ENCODE results near the gene FNDC8.

The FNDC8 gene

GRCh38 chr17:35135322-35135721 is 13.9 kb downstream of the FNDC8 start:
- H3F3A ChIP-seq (ENCODE audit: insufficient read depth) = 0 out of 2 replicates have a peak, but pooled peaks cover 3% of the 10 kb centered on the region
- peaks cover 2% of the 10 kb centered on the region; the same call in 1 of the 2 replicates for H3K36me3 ChIP-seq (ENCODE audit: low read length)
- H4K20me1 ChIP-seq (ENCODE audit: low read depth, low read length) = no peaks in the 10 kb centered on the region

GRCh38 chr17:35138218-35138617 is 16.8 kb downstream of the FNDC8 start:
- Histone ChIP-seq H3K9me2 (replicated peaks; ENCODE audit: insufficient read depth, low read length) (no peaks in the 10 kb centered on the region), H3K27me3 (ENCODE audit: low read length) (no peaks in the 10 kb centered on the region), H3K27ac (ENCODE audit: low read depth, low read length) (no peak overlapping the region), H2AFZ (ENCODE audit: low read depth, low read length, severe bottlenecking) (no peak overlapping the region), H3K4me2 (ENCODE audit: low read depth, low read length, poor library complexity, severe bottlenecking) (no peak overlapping the region), H3K79me2 (ENCODE audit: insufficient read depth, low read length) (peaks cover 23% of the 10 kb centered on the region), H3F3A (ENCODE audit: insufficient read depth) (0 out of 2 replicates have a peak, but pooled peaks cover 3% of the 10 kb centered on the region), H4K20me1 (ENCODE audit: low read depth, low read length) (no peaks in the 10 kb centered on the region), H3K4me3 (ENCODE audit: insufficient read depth, low read length, poor library complexity, severe bottlenecking) (no peak overlapping the region), H3K9me3 (ENCODE audit: insufficient read depth, low read length) (no peaks in the 10 kb centered on the region), H3K9ac (ENCODE audit: low read length) (no peak overlapping the region), H3K36me3 (ENCODE audit: low read length) (peaks cover 2% of the 10 kb centered on the region; the same call in 1 of the 2 replicates)
- TF ChIP-seq EZH2phosphoT487 (conservative IDR thresholded peaks at IDR 0.05; ENCODE audit: low read length) (no peak), CTCF (IDR thresholded peaks at IDR 0.05; ENCODE audit: insufficient read depth, low read length, poor library complexity, severe bottlenecking) (no peak)

More at GRCh38 chr17:35135322-35135721, 13.9 kb downstream of the FNDC8 start:
- H3K27me3 ChIP-seq (ENCODE audit: low read length) = no peaks in the 10 kb centered on the region
- no peak overlapping the region for H3K9ac ChIP-seq (ENCODE audit: low read length)
- no peak overlapping the region for H3K4me3 ChIP-seq (ENCODE audit: insufficient read depth, low read length, poor library complexity, severe bottlenecking)
- no peak overlapping the region for H3K4me2 ChIP-seq (ENCODE audit: low read depth, low read length, poor library complexity, severe bottlenecking)
- H3K27ac ChIP-seq (ENCODE audit: low read depth, low read length) = no peak overlapping the region
- H3K9me3 ChIP-seq (ENCODE audit: insufficient read depth, low read length) = no peaks in the 10 kb centered on the region
- H3K9me2 ChIP-seq (replicated peaks; ENCODE audit: insufficient read depth, low read length) = no peaks in the 10 kb centered on the region
- TF ChIP-seq EZH2phosphoT487 (conservative IDR thresholded peaks at IDR 0.05; ENCODE audit: low read length) (no peak), CTCF (IDR thresholded peaks at IDR 0.05; ENCODE audit: insufficient read depth, low read length, poor library complexity, severe bottlenecking) (no peak)
- H3K79me2 ChIP-seq (ENCODE audit: insufficient read depth, low read length) = peaks cover 5% of the 10 kb centered on the region
- no peak overlapping the region for H2AFZ ChIP-seq (ENCODE audit: low read depth, low read length, severe bottlenecking)

GRCh38 chr17:35141681-35142466 is 20.5 kb downstream of the FNDC8 start, which contains the start of gene NLE1:
Gene NLE1 (minus strand): TSS chr17:35142303. CDS start chr17:35142275, 28 bp downstream.
- Histone ChIP-seq H3K27ac (ENCODE audit: low read depth, low read length) (peak within 1 kb of the TSS; percentile 44), H3F3A (ENCODE audit: insufficient read depth) (no peaks in the 10 kb centered on the region), H2AFZ (ENCODE audit: low read depth, low read length, severe bottlenecking) (peak within 1 kb of the TSS; percentile 73), H3K9me2 (replicated peaks; ENCODE audit: insufficient read depth, low read length) (no peaks in the 10 kb centered on the region), H4K20me1 (ENCODE audit: low read depth, low read length) (no peaks in the 10 kb centered on the region), H3K36me3 (ENCODE audit: low read length) (0 out of 2 replicates have a peak, but pooled peaks cover 2% of the 10 kb centered on the region), H3K9ac (ENCODE audit: low read length) (peak within 1 kb of the TSS; percentile 92), H3K9me3 (ENCODE audit: insufficient read depth, low read length) (no peaks in the 10 kb centered on the region), H3K4me2 (ENCODE audit: low read depth, low read length, poor library complexity, severe bottlenecking) (peak within 1 kb of the TSS; percentile 99), H3K4me3 (ENCODE audit: insufficient read depth, low read length, poor library complexity, severe bottlenecking) (peak within 1 kb of the TSS; percentile 75), H3K27me3 (ENCODE audit: low read length) (no peaks in the 10 kb centered on the region), H3K79me2 (ENCODE audit: insufficient read depth, low read length) (peaks cover 23% of the 10 kb centered on the region)
- TF ChIP-seq EZH2phosphoT487 (conservative IDR thresholded peaks at IDR 0.05; ENCODE audit: low read length) (no peak), CTCF (IDR thresholded peaks at IDR 0.05; ENCODE audit: insufficient read depth, low read length, poor library complexity, severe bottlenecking) (peak; percentile 72)
